Epidermal melanocyte (primary cell): Measurements from ENCODE around the gene TIMP3.

ENCODE experiments used
- DNase-seq: peaks from one replicate; pipeline ENCODE4 v3.0.0; 2011; ENCODE audit warnings: low spot score; ENCODE audit not compliant: insufficient read length

Gene TIMP3

GRCh38 chr22:32828150-32828549 lies 26.6 kb downstream of the TIMP3 start:
- no peak for DNase-seq

GRCh38 chr22:32828561-32828960 lies 27.1 kb downstream of the TIMP3 start:
- DNase-seq, result no peak

- no peak for DNase-seq
Measured at GRCh38 chr22:32829451-32829851, 27.9 kb downstream of the TIMP3 start.

- DNase-seq, result no peak
Measured at GRCh38 chr22:32830473-32830872, 29.0 kb downstream of the TIMP3 start.

DNA sequence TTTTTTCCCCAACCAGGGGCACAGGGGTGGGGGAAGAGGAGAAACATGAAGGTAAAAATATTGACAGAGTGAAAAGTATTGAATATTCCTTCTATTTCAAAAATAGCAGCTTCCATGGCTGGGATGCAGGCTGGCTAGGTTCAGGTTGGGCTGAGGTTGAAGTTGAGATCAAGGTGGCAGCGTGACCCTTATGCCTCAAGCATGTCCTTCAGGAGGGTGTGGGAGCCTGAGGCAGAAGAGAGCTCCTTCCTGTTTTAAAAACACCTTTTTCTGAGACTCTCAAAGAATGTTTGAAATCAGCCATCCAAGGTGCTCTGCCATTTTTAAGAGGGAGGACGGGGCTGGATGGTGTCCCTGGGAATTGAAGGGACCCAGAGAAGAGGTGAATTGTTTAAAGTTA lies 29.5 kb downstream of the TIMP3 start:
- no peak for DNase-seq

GRCh38 chr22:32831584-32831983 lies 30.1 kb downstream of the TIMP3 start:
- DNase-seq, result no peak

DNA sequence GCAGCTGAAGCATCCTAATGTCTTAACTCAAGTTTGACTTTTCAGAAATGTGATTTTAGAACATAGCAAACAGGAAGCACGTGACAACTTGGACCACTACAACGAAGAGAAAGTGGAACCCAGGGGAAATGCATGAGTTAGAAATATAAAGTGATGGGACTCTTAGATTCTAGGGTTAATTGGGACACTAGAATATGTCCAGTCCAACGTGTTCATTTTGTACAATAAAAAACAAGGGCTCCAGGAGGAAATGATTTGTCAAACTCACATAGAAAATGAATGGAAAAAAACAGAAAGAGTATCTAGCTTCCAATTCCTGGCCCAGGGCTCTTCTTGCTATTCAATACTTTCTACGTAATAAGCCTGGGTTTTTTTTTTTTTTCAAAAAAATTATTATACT lies 30.7 kb downstream of the TIMP3 start:
- no peak for DNase-seq

- DNase-seq, result no peak
Measured at GRCh38 chr22:32836280-32837123, 35.0 kb downstream of the TIMP3 start.

- no peak for DNase-seq
Measured at GRCh38 chr22:32837142-32837541, 35.6 kb downstream of the TIMP3 start.

DNA sequence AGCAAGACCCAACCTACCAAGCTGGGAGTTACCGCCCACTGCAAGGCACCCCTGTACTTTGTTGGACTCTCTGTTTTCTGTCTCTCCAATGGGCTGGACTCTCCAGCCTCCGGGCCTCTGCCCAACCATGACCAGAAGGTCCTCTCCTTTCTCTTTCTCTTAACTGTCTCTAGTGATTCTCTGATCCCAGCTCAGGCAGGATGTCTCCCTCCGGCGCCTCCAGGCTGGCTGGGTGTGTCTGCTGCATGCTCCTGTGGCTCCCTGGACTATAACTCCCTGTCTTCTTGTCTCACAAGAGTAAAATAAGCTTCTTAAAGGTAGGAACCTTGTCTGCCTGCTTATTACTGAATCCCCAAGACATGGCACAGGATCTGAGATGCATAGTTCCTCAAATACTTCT lies 36.3 kb downstream of the TIMP3 start:
- DNase-seq, result no peak

GRCh38 chr22:32839831-32840584 lies 38.5 kb downstream of the TIMP3 start:
- DNase-seq, result no peak

GRCh38 chr22:32841175-32841574 lies 39.7 kb downstream of the TIMP3 start:
- DNase-seq, result no peak

GRCh38 chr22:32842486-32842885 lies 41.0 kb downstream of the TIMP3 start:
- peak; percentile 66 for DNase-seq

DNA sequence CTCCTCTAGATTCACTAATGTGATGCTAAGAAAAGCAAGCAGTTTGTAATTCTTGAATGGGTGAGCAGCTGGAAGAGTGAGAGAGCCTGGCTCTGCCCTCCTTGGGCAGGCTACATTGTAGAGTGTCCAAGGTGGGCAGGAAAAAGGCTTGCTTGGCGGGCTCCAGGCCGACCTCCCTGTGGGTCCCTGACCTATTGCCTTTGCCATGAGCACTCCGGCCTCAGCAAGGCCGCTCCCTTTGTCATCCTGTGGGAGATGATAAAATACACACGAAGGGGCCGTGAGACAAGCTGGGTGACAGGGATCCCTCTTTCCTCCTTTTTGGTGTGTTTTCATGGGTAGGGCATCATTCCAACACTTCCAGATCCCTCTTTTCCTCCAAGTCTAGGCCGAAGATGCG lies 41.8 kb downstream of the TIMP3 start:
- no peak for DNase-seq

GRCh38 chr22:32844251-32844650 lies 42.7 kb downstream of the TIMP3 start:
- DNase-seq, result no peak

GRCh38 chr22:32846780-32847491 lies 45.4 kb downstream of the TIMP3 start:
- no peak for DNase-seq

DNA sequence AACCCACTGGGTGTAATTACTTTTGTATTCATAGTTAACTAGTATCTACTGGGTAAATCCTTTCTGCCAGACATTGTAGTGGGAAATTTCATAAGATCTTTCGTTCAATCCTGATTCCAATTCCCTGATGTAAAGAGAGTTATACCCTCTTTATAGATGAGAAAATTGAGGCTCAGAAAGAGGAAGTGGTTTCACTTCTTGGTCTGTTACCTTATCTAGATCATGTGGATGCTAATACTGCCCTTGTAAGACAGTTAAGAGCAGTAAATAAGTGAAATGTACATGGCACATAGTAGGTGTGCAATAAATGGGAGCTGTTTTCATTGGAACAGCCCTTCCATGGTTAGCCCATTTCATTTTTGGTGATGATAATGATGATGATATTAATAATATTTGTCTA lies 46.7 kb downstream of the TIMP3 start:
- no peak for DNase-seq

- DNase-seq, result no peak
Measured at GRCh38 chr22:32849501-32849900, 48.0 kb downstream of the TIMP3 start.

DNA sequence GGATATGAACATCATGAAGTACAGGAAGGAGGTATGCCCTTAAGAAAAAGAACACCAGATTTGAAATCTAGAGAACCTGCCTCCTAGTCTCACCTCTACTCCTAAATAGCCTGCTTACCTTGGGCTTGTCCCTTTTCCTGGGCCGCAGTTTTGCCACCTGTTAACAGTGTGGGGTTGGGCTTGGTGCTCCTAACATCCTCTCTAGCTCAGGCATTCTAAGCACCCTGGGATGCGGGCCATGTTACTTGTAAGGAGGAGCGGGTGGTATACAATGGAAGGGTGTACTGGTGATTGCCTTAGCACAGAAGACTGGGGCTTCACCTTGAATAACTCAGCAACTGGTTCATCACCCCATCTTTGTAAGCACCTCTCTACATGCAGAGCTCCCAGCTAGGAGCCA lies 48.7 kb downstream of the TIMP3 start:
- DNase-seq, result no peak

GRCh38 chr22:32850591-32851517 lies 49.3 kb downstream of the TIMP3 start:
- DNase-seq, result no peak
